NCI-H1930 (cell line): ENCODE measurements around the gene VWA8.

Experiments used
- DNase-seq, 2 experiments: peaks; one replicate each; lab custom pipeline; 2025; lab: John Stamatoyannopoulos, UW

Gene VWA8

GRCh38 chr13:41614671-41615527 lies 346.0 kb downstream of the VWA8 start:
- DNase-seq: no peak

- no peak for DNase-seq
Observed at GRCh38 chr13:41613984-41614661, 346.8 kb downstream of the VWA8 start.

- DNase-seq: no peak
Observed at GRCh38 chr13:41613471-41613870, 347.4 kb downstream of the VWA8 start.

- no peak for DNase-seq
Observed at GRCh38 chr13:41611385-41611784, 349.5 kb downstream of the VWA8 start.

- DNase-seq: no peak
Observed at GRCh38 chr13:41610404-41610803, 350.5 kb downstream of the VWA8 start.

- no peak for DNase-seq
Observed at GRCh38 chr13:41609828-41610227, 351.1 kb downstream of the VWA8 start.

GRCh38 chr13:41608839-41609177 lies 352.1 kb downstream of the VWA8 start:
- DNase-seq: no peak

GRCh38 chr13:41608111-41608838 lies 352.6 kb downstream of the VWA8 start:
- no peak for DNase-seq

- DNase-seq: no peak
Observed at GRCh38 chr13:41606646-41607045, 354.3 kb downstream of the VWA8 start.

GRCh38 chr13:41605319-41606285 lies 355.3 kb downstream of the VWA8 start:
- no peak for DNase-seq

- DNase-seq: no peak
Observed at GRCh38 chr13:41603917-41604316, 357.0 kb downstream of the VWA8 start.

GRCh38 chr13:41601718-41602445 lies 359.0 kb downstream of the VWA8 start:
- no peak for DNase-seq

GRCh38 chr13:41599619-41600018 lies 361.3 kb downstream of the VWA8 start:
- no peak for DNase-seq

- no peak for DNase-seq
Observed at GRCh38 chr13:41597348-41598041, 363.4 kb downstream of the VWA8 start.

GRCh38 chr13:41596190-41596589 lies 364.7 kb downstream of the VWA8 start:
- no peak for DNase-seq

GRCh38 chr13:41595298-41595697 lies 365.6 kb downstream of the VWA8 start:
- no peak for DNase-seq

- DNase-seq: no peak
Observed at GRCh38 chr13:41590643-41591042, 370.3 kb downstream of the VWA8 start.

- DNase-seq: no peak
Observed at GRCh38 chr13:41590122-41590521, 370.8 kb downstream of the VWA8 start.

GRCh38 chr13:41589434-41589833 lies 371.5 kb downstream of the VWA8 start:
- DNase-seq: no peak

- no peak for DNase-seq
Observed at GRCh38 chr13:41588899-41589298, 372.0 kb downstream of the VWA8 start.
